Liver (tissue), 9 donors: ENCODE results near the gene UNC5B. TPM values are rescaled to one million over a fixed set of nuclear protein-coding genes. Genes with fewer than 3 reads are reported as not detected.

Experiments used
- DNase-seq: peaks from one replicate; pipeline ENCODE4 v3.0.0-alpha.2; 2017; ENCODE audit warnings: low spot score
- H3K27ac ChIP-seq, 2 donors: one replicate each; pipeline ENCODE4 v1.7.0; 2013; ENCODE audit warnings: inconsistent platforms in 2 of 2, low read length in 2 of 2, control low read depth in 1 of 2, low read depth in 1 of 2, mild to moderate bottlenecking in 1 of 2
- H3K27me3 ChIP-seq, 4 donors: one replicate each; pipeline versions ENCODE4 v1.6.1 to v1.7.0; 2013; ENCODE audit warnings: low read length in 3 of 4, inconsistent platforms in 1 of 4, mild to moderate bottlenecking in 1 of 4, moderate library complexity in 1 of 4; ENCODE audit not compliant: control insufficient read depth in 4 of 4, insufficient read depth in 4 of 4
- H3K36me3 ChIP-seq, 4 donors: one replicate each; pipeline versions ENCODE4 v1.6.1 to v1.7.0; 2013; ENCODE audit warnings: low read length in 3 of 4, mild to moderate bottlenecking in 3 of 4, low read depth in 1 of 4, moderate library complexity in 1 of 4; ENCODE audit not compliant: control insufficient read depth in 4 of 4, insufficient read depth in 3 of 4
- H3K4me1 ChIP-seq, 4 donors: one replicate each; pipeline versions ENCODE4 v1.6.1 to v1.7.0; 2013; ENCODE audit warnings: low read length in 3 of 4, mild to moderate bottlenecking in 3 of 4, moderate library complexity in 1 of 4; ENCODE audit not compliant: control insufficient read depth in 4 of 4, insufficient read depth in 4 of 4
- H3K4me3 ChIP-seq, 3 donors: one replicate each; pipeline versions ENCODE4 v1.6.1 to v1.7.0; 2013; ENCODE audit warnings: low read length in 3 of 3, control low read depth in 1 of 3, low read depth in 1 of 3, mild to moderate bottlenecking in 1 of 3
- H3K9ac ChIP-seq, 2 donors: one replicate each; pipeline ENCODE4 v1.7.0; 2013; ENCODE audit warnings: low read length in 2 of 2, mild to moderate bottlenecking in 2 of 2, moderate library complexity in 2 of 2, control low read depth in 1 of 2, low read depth in 1 of 2
- H3K9me3 ChIP-seq, 4 donors: one replicate each; pipeline versions ENCODE4 v1.6.1 to v1.7.0; 2013; ENCODE audit warnings: low read length in 3 of 4; ENCODE audit not compliant: control insufficient read depth in 4 of 4
- ATF3 ChIP-seq: IDR thresholded peaks from 2 replicates; pipeline ENCODE4 v1.6.1; 2016; ENCODE audit warnings: antibody characterized with exemption
- CTCF ChIP-seq: fragments of 150-350 bp; IDR thresholded peaks from 2 replicates; pipeline ENCODE4 v1.5.1; 2017; ENCODE audit warnings: improper control_type of control experiment, low read depth, low read length; ENCODE audit not compliant: missing input control
- EGR1 ChIP-seq, 2 donors: IDR thresholded peaks; 2 replicates each; pipeline ENCODE4 v1.6.1; 2016 to 2018; ENCODE audit warnings: antibody characterized with exemption in 2 of 2, low read depth in 2 of 2
- FOXA1 ChIP-seq: IDR thresholded peaks from 2 replicates; pipeline ENCODE4 v1.6.1; 2016; ENCODE audit warnings: antibody characterized with exemption
- GABPA ChIP-seq, 2 donors: IDR thresholded peaks in 1 of 2; conservative IDR thresholded peaks in 1 of 2; 2 replicates each; pipeline ENCODE4 v1.6.1; 2016; ENCODE audit warnings: antibody characterized with exemption in 2 of 2, mild to moderate bottlenecking in 1 of 2, moderate library complexity in 1 of 2
- HNF4A ChIP-seq, 2 donors: conservative IDR thresholded peaks; 2 replicates each; pipeline ENCODE4 v1.6.1; 2016; ENCODE audit warnings: antibody characterized with exemption in 2 of 2, mild to moderate bottlenecking in 2 of 2
- HNF4G ChIP-seq: IDR thresholded peaks from 2 replicates; pipeline ENCODE4 v1.6.1; 2016; ENCODE audit warnings: antibody characterized with exemption
- NR2F2 ChIP-seq: IDR thresholded peaks from 2 replicates; pipeline ENCODE4 v1.6.1; 2016; ENCODE audit warnings: antibody characterized with exemption
- RAD21 ChIP-seq, 2 donors: IDR thresholded peaks; 2 replicates each; pipeline ENCODE4 v1.6.1; 2016; ENCODE audit warnings: antibody characterized with exemption in 2 of 2, mild to moderate bottlenecking in 2 of 2
- REST ChIP-seq: IDR thresholded peaks from 2 replicates; pipeline ENCODE4 v1.6.1; 2016; ENCODE audit warnings: antibody characterized with exemption, mild to moderate bottlenecking
- RXRA ChIP-seq, 2 donors: IDR thresholded peaks; 2 replicates each; pipeline ENCODE4 v1.6.1; 2017 to 2018; ENCODE audit warnings: antibody characterized with exemption in 2 of 2, mild to moderate bottlenecking in 1 of 2
- SP1 ChIP-seq: IDR thresholded peaks from 2 replicates; pipeline ENCODE4 v1.6.1; 2018; ENCODE audit warnings: antibody characterized with exemption, mild to moderate bottlenecking
- TAF1 ChIP-seq: conservative IDR thresholded peaks from 2 replicates; pipeline ENCODE4 v1.6.1; 2016; ENCODE audit warnings: antibody characterized with exemption, mild to moderate bottlenecking
- YY1 ChIP-seq: IDR thresholded peaks from 2 replicates; pipeline ENCODE4 v1.6.1; 2016; ENCODE audit warnings: antibody characterized with exemption, mild to moderate bottlenecking
- ZBTB33 ChIP-seq: IDR thresholded peaks from 2 replicates; pipeline ENCODE4 v1.6.1; 2016; ENCODE audit warnings: antibody characterized with exemption
- WGBS: extraction: QIAGEN DNeasy Blood & Tissue Kit; methylation state at CpG from one replicate; pipeline ENCODE4 v1.1.7; 2013; 5-methylcytosine and 5-hydroxymethylcytosine counted together
- polyA plus RNA-seq, 2 donors: library from polyadenylated mRNA; stranded (reverse) in 1 of 2; unstranded in 1 of 2; fragments of 200-250 nt in 1 of 2; fragments of >200 nt in 1 of 2; fragmentation: Nextera tagmentation in 1 of 2; extraction: Ambion mirVana in 1 of 2; gene quantifications; one replicate each; pipeline versions ENCODE4 v1.2.1 to v1.2.3, GENCODE V29; 2013 to 2015
- total RNA-seq, 2 donors: library from RNA; depleted of rRNA; stranded (reverse); fragments of >200 nt; gene quantifications; one replicate each; pipeline ENCODE4 v1.2.3, GENCODE V29; 2014
- donor health status: healthy.
- donor health status: healthy.
- donor health status: healthy.
- donor health status: healthy.
- donor health status: healthy.

The UNC5B gene
- total and polyA plus RNA-seq, 4 donors, result 0.56 to 1.8 (median 1.3) TPM

GRCh38 chr10:71282323-71282680, 69.9 kb downstream of the UNC5B start (continued):
- TF ChIP-seq ATF3 (no peak), TAF1 (no peak), RXRA (IDR thresholded peaks at IDR 0.05) (no peak), GABPA (IDR thresholded peaks at IDR 0.05 in 1 of 2, conservative IDR thresholded peaks at IDR 0.05 in 1 of 2) (no peak), SP1 (no peak)

- Histone ChIP-seq H3K36me3 (no peaks in the 10 kb centered on the region), H3K27me3 (no peaks in the 10 kb centered on the region), H3K27ac (no peak overlapping the region), H3K9ac (no peak overlapping the region), H3K4me1 (peaks cover 0 to 4% (median 0%) of the 10 kb centered on the region in 4 donors), H3K9me3 (no peaks in the 10 kb centered on the region), H3K4me3 (no peak overlapping the region)
- WGBS, result 88% methylated on average over 6 of the region's 6 CpGs
- DNase-seq, result no peak
- no peak for TF ChIP-seq NR2F2
- TF ChIP-seq YY1, result no peak
These were observed 71.0 kb downstream of the UNC5B start for GRCh38 chr10:71283410-71283809.

- H3K9me3 ChIP-seq, result no peaks in the 10 kb centered on the region
- no peak overlapping the region for H3K4me3 ChIP-seq
- TF ChIP-seq FOXA1 (no peak), TAF1 (no peak), CTCF (no peak), ZBTB33 (no peak), HNF4G (no peak), EGR1 (IDR thresholded peaks at IDR 0.05; ENCODE audit: low read depth in 2 of 2) (no peak), REST (no peak), SP1 (no peak), RAD21 (IDR thresholded peaks at IDR 0.05) (no peak), YY1 (no peak), GABPA (IDR thresholded peaks at IDR 0.05 in 1 of 2, conservative IDR thresholded peaks at IDR 0.05 in 1 of 2) (no peak), HNF4A (conservative IDR thresholded peaks at IDR 0.05) (no peak), ATF3 (no peak)
- 90% methylated on average over 10 of the region's 10 CpGs for WGBS
- peaks cover 0 to 4% (median 0%) of the 10 kb centered on the region in 4 donors for H3K4me1 ChIP-seq
- no peak overlapping the region for H3K27ac ChIP-seq
- H3K36me3 ChIP-seq, result no peaks in the 10 kb centered on the region
- H3K9ac ChIP-seq, result no peak overlapping the region
- no peak for DNase-seq
- no peaks in the 10 kb centered on the region for H3K27me3 ChIP-seq
These were observed 71.5 kb downstream of the UNC5B start for GRCh38 chr10:71283876-71284275.
